IMR-90 (cell line): ENCODE results near the gene KCNIP1. TPM values are rescaled to one million over a fixed set of nuclear protein-coding genes. Genes with fewer than 3 reads are reported as not detected.

ENCODE experiments used
- ATAC-seq: fragments of 200-7000 bp; cut with Tn5 transposase; 2 replicates; pipeline ENCODE4 v1.9.1; 2020; ENCODE audit warnings: low read depth, mild to moderate bottlenecking, moderate library complexity
- BruUV-seq: library from RNA; stranded (reverse); fragments of 400-500 nt; replicated peaks from 2 replicates; lab custom pipeline; 2021; lab: Mats Ljungman, UMichigan
- CTCF ChIA-PET: fragments of 300-600 bp; formaldehyde crosslinking; extraction: SDS; loops from one replicate; lab custom pipeline; 2021; ENCODE audit warnings: antibody characterized with exemption; lab: Yijun Ruan, JAX
- POLR2A ChIA-PET: fragments of 300-600 bp; sonication (Branson Sonifier 250); formaldehyde crosslinking; loops from one replicate; lab custom pipeline; 2022; ENCODE audit warnings: antibody characterized with exemption; ENCODE audit not compliant: unreplicated experiment; lab: Charles Lee
- DNase-seq: peaks from one replicate; pipeline ENCODE4 v3.0.0; 2013
- H2AFZ ChIP-seq: replicated peaks from 2 replicates; pipeline ENCODE3; 2013; ENCODE audit warnings: low read length, mild to moderate bottlenecking; ENCODE audit not compliant: poor library complexity
- H2AK5ac ChIP-seq: 2 replicates; pipeline ENCODE4 v1.6.1; 2013; ENCODE audit warnings: low read depth, low read length, inconsistent platforms
- H2AK9ac ChIP-seq: replicated peaks from 2 replicates; pipeline ENCODE3; 2013; ENCODE audit warnings: mild to moderate bottlenecking, low read depth, low read length, moderate library complexity; ENCODE audit not compliant: poor library complexity
- H2BK120ac ChIP-seq: 2 replicates; pipeline ENCODE4 v1.6.1; 2013; ENCODE audit warnings: low read depth, low read length, inconsistent platforms
- H2BK15ac ChIP-seq: 3 replicates; pipeline ENCODE4 v1.6.1; 2013; ENCODE audit warnings: low read depth, low read length, inconsistent platforms
- H2BK20ac ChIP-seq: 2 replicates; pipeline ENCODE4 v1.6.1; 2013; ENCODE audit warnings: low read depth, mild to moderate bottlenecking, inconsistent platforms, low read length, moderate library complexity
- H2BK5ac ChIP-seq: 2 replicates; pipeline ENCODE4 v1.6.1; 2013; ENCODE audit warnings: mild to moderate bottlenecking, low read depth, low read length, inconsistent platforms; ENCODE audit not compliant: poor library complexity, severe bottlenecking
- H3K14ac ChIP-seq: replicated peaks from 2 replicates; pipeline ENCODE4 v1.6.1; 2013; ENCODE audit warnings: low read depth, low read length, inconsistent platforms
- H3K18ac ChIP-seq: 2 replicates; pipeline ENCODE4 v1.6.1; 2013; ENCODE audit warnings: low read depth, low read length, control low read depth
- H3K23ac ChIP-seq: 2 replicates; pipeline ENCODE4 v1.6.1; 2013; ENCODE audit warnings: low read depth, low read length, inconsistent platforms
- H3K27ac ChIP-seq: 2 replicates; pipeline ENCODE4 v1.5.1; 2013; ENCODE audit warnings: mild to moderate bottlenecking, control low read depth, low read length; ENCODE audit not compliant: insufficient read depth
- H3K27me3 ChIP-seq: 2 replicates; pipeline ENCODE4 v1.6.1; 2013; ENCODE audit warnings: low read length; ENCODE audit not compliant: control insufficient read depth, insufficient read depth
- H3K36me3 ChIP-seq: 2 replicates; pipeline ENCODE4 v1.6.1; 2013; ENCODE audit warnings: low read length, mixed read lengths; ENCODE audit not compliant: control insufficient read depth, insufficient read depth
- H3K4ac ChIP-seq: 2 replicates; pipeline ENCODE4 v1.6.1; 2013; ENCODE audit warnings: low read depth, low read length, inconsistent platforms
- H3K4me1 ChIP-seq: 2 replicates; pipeline ENCODE4 v1.6.1; 2013; ENCODE audit warnings: low read length, mixed read lengths; ENCODE audit not compliant: control insufficient read depth, insufficient read depth
- H3K4me2 ChIP-seq: 2 replicates; pipeline ENCODE4 v1.6.1; 2013; ENCODE audit warnings: low read depth, mild to moderate bottlenecking, control low read depth, low read length, moderate library complexity
- H3K4me3 ChIP-seq: 2 replicates; pipeline ENCODE4 v1.5.1; 2013; ENCODE audit warnings: low read depth, mild to moderate bottlenecking, control low read depth, low read length, moderate library complexity; ENCODE audit not compliant: insufficient read depth
- H3K56ac ChIP-seq: 2 replicates; pipeline ENCODE4 v1.6.1; 2013; ENCODE audit warnings: low read length, inconsistent platforms; ENCODE audit not compliant: insufficient read depth; ENCODE audit errors: extremely low read depth
- H3K79me1 ChIP-seq, 2 experiments: 2 replicates each; pipeline ENCODE4 v1.6.1; 2013; ENCODE audit warnings: low read length in 2 of 2, inconsistent platforms in 1 of 2, low read depth in 1 of 2
- H3K9ac ChIP-seq: 2 replicates; pipeline ENCODE4 v1.6.1; 2013; ENCODE audit warnings: low read depth, low read length, control low read depth
- H3K9me1 ChIP-seq: 2 replicates; pipeline ENCODE4 v1.6.1; 2013; ENCODE audit warnings: low read length, inconsistent platforms; ENCODE audit not compliant: insufficient read depth
- H3K9me3 ChIP-seq: 2 replicates; pipeline ENCODE4 v1.6.1; 2013; ENCODE audit warnings: low read length; ENCODE audit not compliant: control insufficient read depth, insufficient read depth
- H4K20me1 ChIP-seq: 2 replicates; pipeline ENCODE4 v1.6.1; 2013; ENCODE audit warnings: low read length, inconsistent platforms; ENCODE audit not compliant: insufficient read depth
- H4K5ac ChIP-seq: 2 replicates; pipeline ENCODE4 v1.6.1; 2013; ENCODE audit warnings: mild to moderate bottlenecking, low read depth, low read length, control low read depth
- H4K8ac ChIP-seq, 2 experiments: 2 replicates each; pipeline ENCODE4 v1.6.1; 2013; ENCODE audit warnings: low read depth in 2 of 2, low read length in 2 of 2, control low read depth in 1 of 2, inconsistent platforms in 1 of 2
- H4K91ac ChIP-seq: 2 replicates; pipeline ENCODE4 v1.6.1; 2013; ENCODE audit warnings: low read depth, low read length, inconsistent platforms; ENCODE audit not compliant: insufficient read depth
- CHD1 ChIP-seq: IDR thresholded peaks from 2 replicates; pipeline ENCODE4 v1.6.1; 2012; ENCODE audit warnings: low read depth, low read length, improper control_type of control experiment
- MAZ ChIP-seq: IDR thresholded peaks from 2 replicates; pipeline ENCODE4 v1.6.1; 2012; ENCODE audit warnings: low read depth, mild to moderate bottlenecking, low read length, improper control_type of control experiment, moderate library complexity, borderline replicate concordance
- RAD21 ChIP-seq: IDR thresholded peaks from 2 replicates; pipeline ENCODE4 v1.6.1; 2012; ENCODE audit warnings: low read length, improper control_type of control experiment
- RCOR1 ChIP-seq: IDR thresholded peaks from 2 replicates; pipeline ENCODE4 v1.6.1; 2012; ENCODE audit warnings: mild to moderate bottlenecking, low read length, improper control_type of control experiment; ENCODE audit not compliant: insufficient replicate concordance
- WGBS, 2 experiments: methylation state at CpG; one replicate each; pipeline versions ENCODE4 v1.1.5 to v1.1.7; 2013; ENCODE audit warnings: missing lambda C conversion rate in 2 of 2; ENCODE audit not compliant: insufficient read length in 1 of 2; ENCODE audit errors: extremely low coverage in 2 of 2; 5-methylcytosine and 5-hydroxymethylcytosine counted together
- dilution Hi-C: fragments of 300-500 bp; cut with HindIII; formaldehyde crosslinking; loops from one replicate; pipeline ENCODE4 v1.14.3; 2018; ENCODE audit warnings: low sequenced_read_pairs; ENCODE audit not compliant: unreplicated experiment
- in situ Hi-C: fragments of 300-500 bp; cut with MboI; formaldehyde crosslinking; loops from 3 replicates; pipeline ENCODE4 v1.14.3; 2019; ENCODE audit warnings: low sequenced_read_pairs, inconsistent platforms, mixed read lengths
- intact Hi-C: fragments of 100-400 bp; cut with micrococcal nuclease; formaldehyde crosslinking; loops from 2 replicates; pipeline ENCODE4 v1.10.0; 2022
- polyA plus RNA-seq, 3 experiments: library from polyadenylated mRNA; depleted of rRNA; stranded (reverse); fragments of >200 nt; gene quantifications; 2 replicates each; pipeline ENCODE4 v1.2.3, GENCODE V29; 2012; ENCODE audit warnings: low replicate concordance in 1 of 3
- total RNA-seq: library from RNA; depleted of rRNA; stranded (reverse); fragments of >200 nt; gene quantifications from 2 replicates; pipeline ENCODE4 v1.2.3, GENCODE V29; 2012

KCNIP1 gene
- total and polyA plus RNA-seq, 2 of the 4 experiments (the other 2 are of a cell fraction): not detected

GRCh38 chr5:170732685-170733084, 228.9 kb downstream of the KCNIP1 start:
- no peak overlapping the region for H3K4ac ChIP-seq
- no peaks in the 10 kb centered on the region for H3K9me3 ChIP-seq
- DNase-seq (no peak), ATAC-seq (no peak)
- intact Hi-C loops: no loop called here
- no peak overlapping the region for H4K91ac ChIP-seq
- no TSS peak for BruUV-seq
- no peaks in the 10 kb centered on the region for H3K4me1 ChIP-seq
- no peak overlapping the region for H3K4me2 ChIP-seq
- H3K18ac ChIP-seq: no peak overlapping the region
- H2AFZ ChIP-seq: no peak overlapping the region
- H3K56ac ChIP-seq: no peak overlapping the region
- in situ Hi-C loops: no loop called here
- no peaks in the 10 kb centered on the region for H4K20me1 ChIP-seq
- H3K27ac ChIP-seq: no peak overlapping the region
- no peak overlapping the region for H3K14ac ChIP-seq
- WGBS, 2 experiments: 8% methylated on average over 2 of the region's 2 CpGs; no CpG with 5 or more reads in 1 of the 2 experiments
- H3K23ac ChIP-seq: no peak overlapping the region
- H3K9me1 ChIP-seq: no peaks in the 10 kb centered on the region
- no peak overlapping the region for H4K5ac ChIP-seq
- H3K4me3 ChIP-seq: no peak overlapping the region
- dilution Hi-C loops: no loop called here
- H3K36me3 ChIP-seq: no peaks in the 10 kb centered on the region
- ChIA-PET POLR2A (no interaction called here), CTCF (no interaction called here)
- TF ChIP-seq RCOR1: no peak
- no peak for TF ChIP-seq RAD21
- TF ChIP-seq MAZ: no peak
- no peak for TF ChIP-seq CHD1
- H2BK20ac ChIP-seq: no peak overlapping the region
- no peak overlapping the region for H3K9ac ChIP-seq
- no peak overlapping the region for H2AK9ac ChIP-seq
- no peaks in the 10 kb centered on the region for H3K79me1 ChIP-seq
- H4K8ac ChIP-seq: no peak overlapping the region
- no peak overlapping the region for H2BK120ac ChIP-seq
- H2AK5ac ChIP-seq: no peak overlapping the region
- no peak overlapping the region for H2BK5ac ChIP-seq
- H3K27me3 ChIP-seq: peaks cover 2% of the 10 kb centered on the region; the same call in 1 of the 2 replicates
- no peak overlapping the region for H2BK15ac ChIP-seq
